Thoracic aorta (tissue), 2 donors: ENCODE measurements around the gene PRRT1B. TPM values are rescaled to one million over a fixed set of nuclear protein-coding genes. Genes with fewer than 3 reads are reported as not detected.

Experiments used
- ATAC-seq: fragments of 150-250 bp; one replicate; pipeline ENCODE4 v1.8.0; 2017; ENCODE audit warnings: low read depth; ENCODE audit not compliant: insufficient number of reproducible peaks, low FRiP score
- DNase-seq: peaks from one replicate; pipeline ENCODE4 v3.0.0-alpha.2; 2020; ENCODE audit warnings: low spot score
- H3K27ac ChIP-seq, 2 donors: fragments of 200-600 bp; sonication (generic); 1 replicate in 1 of 2; 2 replicates in 1 of 2; pipeline ENCODE4 v1.5.1; 2016; ENCODE audit warnings: mild to moderate bottlenecking in 2 of 2, moderate library complexity in 2 of 2
- H3K27me3 ChIP-seq: fragments of 200-600 bp; sonication (generic); replicated peaks from 2 replicates; pipeline ENCODE4 v1.6.0; 2016; ENCODE audit warnings: mild to moderate bottlenecking; ENCODE audit not compliant: insufficient read depth
- H3K36me3 ChIP-seq: fragments of 200-600 bp; sonication (generic); one replicate; pipeline ENCODE4 v1.5.1; 2016
- H3K4me1 ChIP-seq, 2 donors: fragments of 200-600 bp; sonication (generic); 1 replicate in 1 of 2; 2 replicates in 1 of 2; pipeline versions ENCODE4 v1.5.1 to v1.6.0; 2016; ENCODE audit warnings: low read depth in 2 of 2, mild to moderate bottlenecking in 1 of 2; ENCODE audit not compliant: control insufficient read depth in 1 of 2
- H3K4me3 ChIP-seq: fragments of 200-600 bp; sonication (generic); 2 replicates; pipeline ENCODE4 v1.5.1; 2016; ENCODE audit warnings: mild to moderate bottlenecking
- H3K9me3 ChIP-seq: fragments of 200-600 bp; sonication (generic); 2 replicates; pipeline ENCODE4 v1.5.1; 2016
- CTCF ChIP-seq: fragments of 200-600 bp; sonication (generic); IDR thresholded peaks from one replicate; pipeline ENCODE4 v1.5.1; 2019; ENCODE audit warnings: antibody characterized with exemption
- total RNA-seq, 2 donors: library from RNA; depleted of rRNA; stranded (reverse); fragments of >200 nt; gene quantifications; one replicate each; pipeline versions ENCODE4 v1.1.0 to v1.2.3, GENCODE V29; 2016

The PRRT1B gene
- total RNA-seq, 2 donors from 2014 or later, result not detected

GRCh38 chr9:131582466-131583336 lies 37.4 kb downstream of the PRRT1B start:
- Histone ChIP-seq H3K27me3 (no peaks in the 10 kb centered on the region), H3K27ac (no peak overlapping the region), H3K9me3 (no peaks in the 10 kb centered on the region), H3K4me1 (peaks cover 0 to 18% of the 10 kb centered on the region in 2 donors), H3K36me3 (peaks cover 64% of the 10 kb centered on the region), H3K4me3 (no peak overlapping the region)
- no peak for DNase-seq
- TF ChIP-seq CTCF, result no peak
- ATAC-seq, result no peak

DNA sequence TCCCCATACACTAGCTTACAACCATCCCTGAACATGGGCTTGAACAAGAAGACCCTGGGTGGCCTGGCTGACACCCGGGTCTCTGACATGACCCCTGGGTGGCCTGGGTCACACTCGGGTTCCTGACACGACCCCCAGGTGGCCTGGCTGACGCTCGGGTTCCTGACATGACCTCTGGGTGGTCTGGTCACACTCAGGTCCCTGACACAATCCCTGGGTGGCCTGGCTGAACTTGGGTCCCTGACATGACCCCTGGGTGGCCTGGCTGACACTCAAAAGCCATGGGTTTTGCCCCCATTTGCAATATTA lies 38.0 kb downstream of the PRRT1B start:
- TF ChIP-seq CTCF, result no peak
- ATAC-seq (no peak), DNase-seq (no peak)
- H3K4me1 ChIP-seq, result peaks cover 0 to 18% of the 10 kb centered on the region in 2 donors
- no peaks in the 10 kb centered on the region for H3K27me3 ChIP-seq
- peaks cover 65% of the 10 kb centered on the region for H3K36me3 ChIP-seq
- no peak overlapping the region for H3K27ac ChIP-seq
- H3K9me3 ChIP-seq, result no peaks in the 10 kb centered on the region
- no peak overlapping the region for H3K4me3 ChIP-seq

DNA sequence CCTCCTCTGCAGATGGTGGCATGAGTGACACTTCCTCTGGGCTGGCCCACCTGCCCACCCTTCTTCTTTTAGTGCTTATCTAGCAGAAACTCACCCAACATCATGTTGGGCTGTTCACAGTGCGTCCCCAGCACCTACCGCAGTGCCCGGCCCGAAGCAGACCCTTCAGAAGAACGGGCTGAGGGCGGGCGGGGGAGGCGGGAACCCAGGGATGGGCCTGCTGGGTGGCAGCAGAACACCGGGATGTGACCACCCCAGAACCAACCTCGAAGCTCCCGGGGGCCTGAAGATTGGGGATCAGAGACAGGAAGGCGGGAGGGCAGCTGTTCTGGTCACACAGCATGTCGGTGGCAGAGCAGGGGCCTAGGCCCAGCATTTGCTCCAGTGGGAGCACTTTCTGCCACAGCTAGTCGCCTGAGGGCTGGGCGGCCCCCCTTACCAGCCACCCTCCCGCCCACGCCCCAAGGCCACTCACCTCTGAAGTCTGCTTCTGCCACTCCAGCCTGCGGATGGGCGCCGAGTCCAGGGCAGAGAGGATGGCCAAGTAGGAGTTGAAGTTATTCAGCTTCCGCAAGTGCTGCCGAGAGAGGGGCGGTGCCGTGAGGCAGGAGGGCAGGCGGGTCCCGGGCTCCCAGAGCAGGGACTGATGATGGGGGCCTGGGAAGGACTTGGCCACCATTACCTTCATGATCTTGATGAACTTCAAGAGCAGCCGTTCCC lies 38.7 kb downstream of the PRRT1B start:
- ATAC-seq (no peak), DNase-seq (no peak)
- TF ChIP-seq CTCF, result no peak
- Histone ChIP-seq H3K4me3 (no peak overlapping the region), H3K9me3 (no peaks in the 10 kb centered on the region), H3K27ac (no peak overlapping the region), H3K4me1 (peaks cover 0 to 15% of the 10 kb centered on the region in 2 donors), H3K27me3 (no peaks in the 10 kb centered on the region), H3K36me3 (peaks cover 65% of the 10 kb centered on the region)

DNA sequence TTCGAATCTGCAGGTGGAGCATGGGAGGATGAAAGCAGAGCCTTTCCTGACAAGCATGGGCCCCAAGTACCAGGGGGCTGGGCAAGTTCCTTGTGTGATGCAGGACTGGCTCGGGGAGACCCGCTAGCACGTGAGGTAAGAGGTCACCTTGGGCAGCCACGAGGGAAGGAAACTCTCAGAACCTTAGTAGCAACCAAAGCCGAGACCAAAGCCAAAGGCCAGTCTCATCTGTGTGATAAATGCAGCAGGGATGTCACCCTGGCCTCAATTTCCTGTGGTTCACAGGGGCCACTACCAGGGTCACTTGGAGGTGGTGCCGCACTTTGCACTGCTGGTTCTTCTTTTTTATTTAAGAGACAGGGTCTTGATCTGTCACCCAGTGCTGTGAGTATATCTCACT lies 39.5 kb downstream of the PRRT1B start:
- Histone ChIP-seq H3K36me3 (peaks cover 67% of the 10 kb centered on the region), H3K4me1 (peaks cover 0 to 7% of the 10 kb centered on the region in 2 donors), H3K9me3 (no peaks in the 10 kb centered on the region), H3K27ac (no peak overlapping the region), H3K27me3 (no peaks in the 10 kb centered on the region), H3K4me3 (no peak overlapping the region)
- no peak for TF ChIP-seq CTCF
- no peak for ATAC-seq
- no peak for DNase-seq

- peaks cover 66% of the 10 kb centered on the region for H3K36me3 ChIP-seq
- peaks cover 0 to 2% of the 10 kb centered on the region in 2 donors for H3K4me1 ChIP-seq
- no peaks in the 10 kb centered on the region for H3K27me3 ChIP-seq
- H3K9me3 ChIP-seq, result no peaks in the 10 kb centered on the region
- DNase-seq, result no peak
- no peak overlapping the region for H3K4me3 ChIP-seq
- TF ChIP-seq CTCF, result no peak
- H3K27ac ChIP-seq, result no peak overlapping the region
- no peak for ATAC-seq
Observed at GRCh38 chr9:131585375-131585774, 40.1 kb downstream of the PRRT1B start.
